Astrocyte of the cerebellum (primary cell): ENCODE data around the gene F12.
A peak's percentile ranks its signal among the peaks of the same experiment; 100 is the strongest.

ENCODE experiments used
- DNase-seq: peaks from one replicate; pipeline ENCODE4 v3.0.0-alpha.2; 2011; ENCODE audit warnings: low read depth
- H3K4me3 ChIP-seq: 2 replicates; pipeline ENCODE4 v1.5.1; 2011; ENCODE audit warnings: mild to moderate bottlenecking, low read depth, low read length, moderate library complexity
- in situ Hi-C: cut with HindIII; loops from 2 replicates; pipeline ENCODE4 v1.10.0; 2017; ENCODE audit warnings: low sequenced_read_pairs
- TF ChIP-seq, protein P1 (sequence below): IDR thresholded peaks from 2 replicates; pipeline ENCODE4 v1.5.1; 2012; ENCODE audit warnings: low read length, low read depth, moderate library complexity, mild to moderate bottlenecking; ENCODE audit errors: missing control alignments

F12 gene

GRCh38 chr5:177412603-177413233 lies 3.4 kb upstream of the F12 start:
- no peak overlapping the region for H3K4me3 ChIP-seq
- TF ChIP-seq, protein P1, sequence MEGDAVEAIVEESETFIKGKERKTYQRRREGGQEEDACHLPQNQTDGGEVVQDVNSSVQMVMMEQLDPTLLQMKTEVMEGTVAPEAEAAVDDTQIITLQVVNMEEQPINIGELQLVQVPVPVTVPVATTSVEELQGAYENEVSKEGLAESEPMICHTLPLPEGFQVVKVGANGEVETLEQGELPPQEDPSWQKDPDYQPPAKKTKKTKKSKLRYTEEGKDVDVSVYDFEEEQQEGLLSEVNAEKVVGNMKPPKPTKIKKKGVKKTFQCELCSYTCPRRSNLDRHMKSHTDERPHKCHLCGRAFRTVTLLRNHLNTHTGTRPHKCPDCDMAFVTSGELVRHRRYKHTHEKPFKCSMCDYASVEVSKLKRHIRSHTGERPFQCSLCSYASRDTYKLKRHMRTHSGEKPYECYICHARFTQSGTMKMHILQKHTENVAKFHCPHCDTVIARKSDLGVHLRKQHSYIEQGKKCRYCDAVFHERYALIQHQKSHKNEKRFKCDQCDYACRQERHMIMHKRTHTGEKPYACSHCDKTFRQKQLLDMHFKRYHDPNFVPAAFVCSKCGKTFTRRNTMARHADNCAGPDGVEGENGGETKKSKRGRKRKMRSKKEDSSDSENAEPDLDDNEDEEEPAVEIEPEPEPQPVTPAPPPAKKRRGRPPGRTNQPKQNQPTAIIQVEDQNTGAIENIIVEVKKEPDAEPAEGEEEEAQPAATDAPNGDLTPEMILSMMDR: no peak
- in situ Hi-C loops: no loop called here
- DNase-seq: no peak

DNA sequence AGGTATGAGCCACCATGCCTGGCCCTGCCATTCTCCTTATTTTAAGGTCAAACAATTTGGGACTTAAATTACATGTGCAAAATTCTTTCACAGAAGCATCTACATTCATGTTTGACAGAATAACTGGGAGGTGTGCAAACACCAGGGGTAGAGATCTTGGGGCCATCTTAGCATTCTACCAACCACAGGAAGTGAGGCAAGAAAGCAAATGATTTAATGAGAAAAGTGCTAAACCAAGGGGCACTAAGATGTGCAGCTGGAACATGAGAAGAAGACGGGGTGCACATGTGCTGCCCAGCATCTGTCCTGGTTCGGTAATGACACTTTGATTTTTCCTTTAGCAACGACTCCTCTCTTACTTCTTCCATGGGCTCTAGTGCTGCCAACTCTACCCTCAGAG lies 1.2 kb upstream of the F12 start:
- no peak overlapping the region for H3K4me3 ChIP-seq
- TF ChIP-seq, protein P1: no peak
- in situ Hi-C loops: no loop called here
- DNase-seq: no peak

GRCh38 chr5:177405805-177406204 lies 3.6 kb downstream of the F12 start:
- H3K4me3 ChIP-seq: no peak overlapping the region
- DNase-seq: no peak
- TF ChIP-seq, protein P1: no peak
- in situ Hi-C loops: loop anchor here (5.0 kb wide), 2 partner anchors 36 to 59 kb away; no protein-coding TSS in a partner anchor

DNA sequence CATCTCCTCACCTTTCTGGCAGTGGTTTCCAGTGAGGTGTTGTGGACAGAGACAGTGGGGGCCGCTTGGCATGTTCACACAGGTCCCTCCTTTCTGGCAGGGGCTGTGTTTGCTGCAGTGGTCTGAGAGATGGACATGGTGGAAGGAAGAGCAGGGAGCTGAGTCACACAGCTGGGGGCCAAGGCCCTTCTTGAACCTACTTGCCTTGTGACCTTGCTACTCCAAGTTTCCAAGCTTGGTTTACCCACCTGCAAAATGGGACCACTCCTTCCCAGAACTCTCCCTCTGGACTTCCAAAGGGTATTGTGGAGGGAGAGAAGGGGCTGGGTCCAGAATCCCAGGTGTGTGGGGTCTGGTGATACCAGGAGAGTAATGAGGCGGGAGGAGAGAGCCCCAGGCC lies 4.1 kb downstream of the F12 start:
- H3K4me3 ChIP-seq: no peak overlapping the region
- DNase-seq: no peak
- TF ChIP-seq, protein P1: no peak
- in situ Hi-C loops: loop anchor here (5.0 kb wide), 2 partner anchors 37 to 58 kb away; no protein-coding TSS in a partner anchor

- TF ChIP-seq, protein P1: no peak
- in situ Hi-C loops: loop anchor here (5.0 kb wide), 2 partner anchors 38 to 57 kb away; no protein-coding TSS in a partner anchor
- no peak for DNase-seq
- peak overlapping the region; percentile 50 for H3K4me3 ChIP-seq
Observed at GRCh38 chr5:177404641-177405179, 4.7 kb downstream of the F12 start.

- TF ChIP-seq, protein P1: peak; percentile 47
- in situ Hi-C loops: no loop called here
- H3K4me3 ChIP-seq: peak overlapping the region; percentile 50
- DNase-seq: no peak
Observed at GRCh38 chr5:177403792-177404640, 5.3 kb downstream of the F12 start.
